ENCODE measurements around the gene CD3E. TPM values are rescaled to one million over a fixed set of nuclear protein-coding genes. Genes with fewer than 3 reads are reported as not detected.

CD3E gene
- total RNA-seq, 1 experiment from 2014 or later: 0.39 TPM

GRCh38 chr11:118339281-118339961 is 34.9 kb downstream of the CD3E start:
- peaks cover 15% of the 10 kb centered on the region for H3K4me1 ChIP-seq
- no TSS peak for BruUV-seq (replicated peaks)
- intact Hi-C loops (cut with micrococcal nuclease; ENCODE audit: unreplicated experiment): no loop called here
- Mint-ChIP-seq H3K36me3 (ENCODE audit: insufficient read depth, unreplicated experiment) (peaks cover 6% of the 10 kb centered on the region), H3K27me3 (ENCODE audit: insufficient read depth, unreplicated experiment) (no peaks in the 10 kb centered on the region), H3K9me3 (ENCODE audit: unreplicated experiment) (no peaks in the 10 kb centered on the region), H3K4me3 (ENCODE audit: unreplicated experiment) (no peak overlapping the region), H3K27ac (ENCODE audit: unreplicated experiment) (peak overlapping the region; percentile 46), H3K4me1 (ENCODE audit: low read depth, unreplicated experiment) (peaks cover 7% of the 10 kb centered on the region)
- CTCF ChIA-PET: interaction anchor here (0.6 to 1.3 kb wide), 2 partner anchors 12 to 44 kb away, joined by 3 read pairs; no protein-coding TSS in a partner anchor
- no peak overlapping the region for H3K4me3 ChIP-seq (ENCODE audit: low read depth, low read length)
- H3K9me3 ChIP-seq: no peaks in the 10 kb centered on the region
- no peaks in the 10 kb centered on the region for H3K27me3 ChIP-seq (replicated peaks; ENCODE audit: control insufficient read depth, insufficient read depth, low read length)
- DNase-seq: no peak
- POLR2A ChIA-PET: no interaction called here
- H3K36me3 ChIP-seq (ENCODE audit: control insufficient read depth, insufficient read depth, low read length): no peaks in the 10 kb centered on the region
- TF ChIP-seq CTCF (IDR thresholded peaks at IDR 0.05; ENCODE audit: insufficient read depth in 1 of 2, low read depth in 1 of 2, low read length in 1 of 2, severe bottlenecking in 1 of 2, unreplicated experiment in 1 of 2): no peak

GRCh38 chr11:118340449-118340848 is 35.9 kb downstream of the CD3E start:
- peaks cover 15% of the 10 kb centered on the region for H3K4me1 ChIP-seq
- Mint-ChIP-seq H3K4me3 (ENCODE audit: unreplicated experiment) (no peak overlapping the region), H3K36me3 (ENCODE audit: insufficient read depth, unreplicated experiment) (peaks cover 6% of the 10 kb centered on the region), H3K4me1 (ENCODE audit: low read depth, unreplicated experiment) (peaks cover 7% of the 10 kb centered on the region), H3K27me3 (ENCODE audit: insufficient read depth, unreplicated experiment) (no peaks in the 10 kb centered on the region), H3K9me3 (ENCODE audit: unreplicated experiment) (peaks cover 10% of the 10 kb centered on the region), H3K27ac (ENCODE audit: unreplicated experiment) (no peak overlapping the region)
- CTCF ChIA-PET: interaction anchor here (0.5 kb wide), 1 partner anchor 22 kb away, joined by 4 read pairs; no protein-coding TSS in a partner anchor
- no TSS peak for BruUV-seq (replicated peaks)
- H3K4me3 ChIP-seq (ENCODE audit: low read depth, low read length): no peak overlapping the region
- no peaks in the 10 kb centered on the region for H3K27me3 ChIP-seq (replicated peaks; ENCODE audit: control insufficient read depth, insufficient read depth, low read length)
- POLR2A ChIA-PET: no interaction called here
- intact Hi-C loops (cut with micrococcal nuclease; ENCODE audit: unreplicated experiment): no loop called here
- H3K9me3 ChIP-seq: no peaks in the 10 kb centered on the region
- no peaks in the 10 kb centered on the region for H3K36me3 ChIP-seq (ENCODE audit: control insufficient read depth, insufficient read depth, low read length)
- no peak for TF ChIP-seq CTCF (IDR thresholded peaks at IDR 0.05; ENCODE audit: insufficient read depth in 1 of 2, low read depth in 1 of 2, low read length in 1 of 2, severe bottlenecking in 1 of 2, unreplicated experiment in 1 of 2)
- no peak for DNase-seq

GRCh38 chr11:118341261-118341660 is 36.7 kb downstream of the CD3E start:
- no peak for DNase-seq
- Mint-ChIP-seq H3K4me3 (ENCODE audit: unreplicated experiment) (no peak overlapping the region), H3K36me3 (ENCODE audit: insufficient read depth, unreplicated experiment) (peaks cover 6% of the 10 kb centered on the region), H3K9me3 (ENCODE audit: unreplicated experiment) (peaks cover 15% of the 10 kb centered on the region), H3K4me1 (ENCODE audit: low read depth, unreplicated experiment) (peaks cover 7% of the 10 kb centered on the region), H3K27ac (ENCODE audit: unreplicated experiment) (no peak overlapping the region), H3K27me3 (ENCODE audit: insufficient read depth, unreplicated experiment) (no peaks in the 10 kb centered on the region)
- intact Hi-C loops (cut with micrococcal nuclease; ENCODE audit: unreplicated experiment): no loop called here
- Histone ChIP-seq H3K4me3 (ENCODE audit: low read depth, low read length) (no peak overlapping the region), H3K9me3 (no peaks in the 10 kb centered on the region), H3K27me3 (replicated peaks; ENCODE audit: control insufficient read depth, insufficient read depth, low read length) (no peaks in the 10 kb centered on the region), H3K4me1 (peaks cover 15% of the 10 kb centered on the region), H3K36me3 (ENCODE audit: control insufficient read depth, insufficient read depth, low read length) (no peaks in the 10 kb centered on the region)
- TF ChIP-seq CTCF (IDR thresholded peaks at IDR 0.05; ENCODE audit: insufficient read depth in 1 of 2, low read depth in 1 of 2, low read length in 1 of 2, severe bottlenecking in 1 of 2, unreplicated experiment in 1 of 2): no peak
- CTCF ChIA-PET: interaction anchor here (0.8 kb wide), 1 partner anchor 42 kb away, joined by 3 read pairs; no protein-coding TSS in a partner anchor
- POLR2A ChIA-PET: no interaction called here
- no TSS peak for BruUV-seq (replicated peaks)

Data from Caco-2 (cell line).